ENCODE measurements around the gene BMS1.
"Not testable (repeated sequence)": the region's sequence is repeated elsewhere in the genome, so short reads cannot be mapped to it uniquely, and the experiment has no call there.

The BMS1 gene

DNA sequence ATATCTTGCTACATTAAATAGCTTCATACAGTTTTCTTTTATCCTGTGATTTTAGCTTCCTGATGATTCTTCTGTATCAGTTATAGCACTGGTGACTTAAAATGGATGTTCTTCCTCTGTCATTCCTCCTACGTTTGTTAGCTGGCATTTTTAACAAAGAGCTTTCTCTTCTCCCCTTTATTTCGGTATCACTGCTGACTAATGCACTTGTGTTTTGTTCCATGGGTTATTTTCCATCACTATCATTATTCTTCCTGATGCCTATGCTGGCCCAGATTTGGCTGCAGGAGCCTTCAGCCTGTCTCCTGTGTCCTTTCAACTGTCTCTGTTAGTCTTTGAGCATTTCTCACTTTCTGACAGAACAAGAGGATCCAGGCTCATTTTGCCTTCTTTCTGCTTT lies 13.1 kb downstream of the BMS1 start:
- DNase-seq (ENCODE audit: low read depth in 2 of 2, low spot score in 1 of 2), result no peak

DNA sequence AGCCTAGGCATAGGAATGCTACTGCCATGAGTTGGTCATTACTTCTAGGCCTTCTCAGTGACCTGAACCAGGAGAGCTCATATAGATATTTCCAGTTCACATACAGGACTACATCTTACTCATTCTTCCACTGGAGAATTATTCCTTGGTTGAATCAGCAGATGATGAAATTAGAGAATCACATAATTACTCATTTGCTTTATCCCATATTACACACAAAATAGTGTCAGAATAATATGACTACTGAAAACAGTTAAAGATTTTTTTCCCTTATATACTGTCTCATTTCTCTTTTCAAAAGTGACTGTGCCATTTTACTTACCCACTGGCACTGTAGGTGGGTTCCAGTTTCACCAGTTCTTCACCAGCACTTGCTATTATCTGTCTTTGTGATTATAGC lies 18.5 kb downstream of the BMS1 start:
- DNase-seq (ENCODE audit: low read depth in 2 of 2, low spot score in 1 of 2), result no peak

DNA sequence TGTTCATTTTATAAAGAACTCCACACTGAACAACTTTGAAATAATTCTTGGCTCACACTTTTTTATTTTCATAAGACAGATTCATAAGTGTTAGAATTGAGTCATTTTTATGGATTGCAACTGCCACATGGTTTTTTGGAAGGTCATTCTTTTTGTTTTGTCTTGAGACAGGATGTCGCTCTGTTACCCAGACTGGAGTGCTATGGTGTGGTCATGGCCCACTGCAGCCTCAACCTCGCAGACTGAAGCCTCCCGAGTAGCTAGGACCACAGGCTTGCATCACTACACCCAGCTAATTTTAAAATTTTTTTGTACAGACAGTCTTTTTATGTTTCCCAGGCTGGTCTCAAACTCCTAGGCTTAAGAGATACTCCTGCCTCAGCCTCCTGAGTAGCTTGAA lies 20.3 kb downstream of the BMS1 start:
- no peak for DNase-seq (ENCODE audit: low read depth in 2 of 2, low spot score in 1 of 2)

DNA sequence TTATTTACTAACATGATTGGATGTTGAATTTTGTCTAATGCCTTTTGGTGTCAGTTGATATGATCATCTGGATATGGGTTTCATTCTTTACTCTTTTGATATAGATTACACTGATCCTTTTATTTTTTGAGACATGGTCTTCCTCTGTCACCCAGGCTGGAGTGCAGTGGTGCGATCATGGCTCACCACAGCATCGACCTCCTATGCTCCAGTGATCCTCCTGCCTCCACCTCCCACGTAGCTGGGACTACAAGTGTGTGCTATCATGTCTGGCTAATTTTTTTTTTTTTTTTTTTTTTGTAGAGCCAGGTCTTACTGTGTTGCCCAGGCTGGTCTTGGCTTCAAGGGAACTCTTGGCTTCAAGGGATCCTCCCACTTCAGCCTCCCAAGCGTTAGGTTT lies 27.1 kb downstream of the BMS1 start:
- DNase-seq (ENCODE audit: low read depth in 2 of 2, low spot score in 1 of 2), result no peak

DNA sequence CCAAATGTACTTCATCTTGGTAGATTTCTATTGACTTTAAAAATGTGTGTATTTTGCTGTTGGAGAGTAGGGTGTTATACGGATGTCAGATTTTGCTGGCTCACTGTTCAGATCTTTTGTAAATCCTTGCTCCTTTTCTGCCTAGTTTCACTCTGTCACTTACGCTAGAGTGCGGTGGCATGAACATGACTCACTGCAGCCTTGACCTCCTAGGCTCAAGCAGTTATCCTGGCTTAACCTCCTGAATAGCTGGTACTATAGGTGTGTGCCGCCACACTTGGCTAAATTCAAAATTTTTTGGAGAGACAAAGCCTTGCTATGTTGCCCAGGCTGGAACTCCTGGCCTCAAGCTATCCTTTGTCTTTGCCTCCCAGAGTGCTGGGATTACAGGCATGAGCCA lies 29.4 kb downstream of the BMS1 start:
- no peak for DNase-seq (ENCODE audit: low read depth in 2 of 2, low spot score in 1 of 2)

DNA sequence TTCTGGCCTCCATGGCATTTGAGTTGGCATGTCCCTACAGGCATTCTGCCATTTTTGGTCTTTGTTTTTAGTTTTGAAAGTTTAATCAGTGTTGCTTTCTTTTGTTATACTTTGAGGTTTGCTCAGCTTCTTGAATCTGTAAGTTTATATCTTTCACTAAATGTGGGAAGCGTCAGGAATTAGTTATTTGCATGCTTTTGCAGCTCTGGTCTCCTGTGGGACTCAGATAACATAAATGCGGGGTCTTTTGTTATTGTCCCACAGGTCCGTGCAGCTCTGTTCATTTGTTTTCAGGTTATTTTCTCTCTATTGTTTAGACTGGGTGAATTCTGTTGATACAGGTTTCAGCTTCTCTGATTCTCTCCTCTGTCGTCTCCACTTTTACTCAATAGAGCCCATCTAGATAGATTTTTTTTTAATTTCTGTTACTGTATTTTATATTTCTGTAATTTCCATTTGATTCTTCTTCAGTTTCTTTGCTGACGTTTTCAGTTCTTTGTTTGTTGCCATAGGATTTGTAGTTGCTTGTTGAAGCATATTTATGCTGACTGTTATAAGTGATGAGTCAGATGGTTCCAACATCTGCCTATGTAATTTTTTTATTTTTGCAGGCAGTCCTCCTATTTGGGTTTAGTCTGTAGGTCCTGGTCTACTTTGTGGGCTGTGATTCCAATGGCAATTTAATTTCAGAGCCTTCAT lies 31.5 kb downstream of the BMS1 start:
- DNase-seq (ENCODE audit: low read depth in 2 of 2, low spot score in 1 of 2), result not testable (repeated sequence)

DNA sequence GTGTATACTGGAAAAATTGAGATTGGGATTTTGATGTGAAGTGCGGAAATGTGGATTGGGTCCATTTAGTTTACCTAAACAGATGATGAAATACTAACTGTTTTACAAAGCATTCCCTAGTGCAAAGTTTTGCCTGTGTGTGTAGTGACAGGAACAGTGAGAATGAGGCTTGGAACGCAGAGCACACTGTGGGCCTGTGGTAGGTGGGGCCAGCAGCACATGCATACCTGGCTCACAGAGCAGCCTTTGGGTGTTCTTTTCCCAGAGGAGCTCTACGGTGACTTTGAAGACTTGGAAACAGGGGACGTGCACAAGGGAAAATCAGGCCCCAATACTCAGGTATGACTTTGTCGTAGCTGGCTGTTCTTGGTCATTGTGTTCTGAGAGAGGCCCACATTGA lies 33.7 kb downstream of the BMS1 start:
- not testable (repeated sequence) for DNase-seq (ENCODE audit: low read depth in 2 of 2, low spot score in 1 of 2)

DNA sequence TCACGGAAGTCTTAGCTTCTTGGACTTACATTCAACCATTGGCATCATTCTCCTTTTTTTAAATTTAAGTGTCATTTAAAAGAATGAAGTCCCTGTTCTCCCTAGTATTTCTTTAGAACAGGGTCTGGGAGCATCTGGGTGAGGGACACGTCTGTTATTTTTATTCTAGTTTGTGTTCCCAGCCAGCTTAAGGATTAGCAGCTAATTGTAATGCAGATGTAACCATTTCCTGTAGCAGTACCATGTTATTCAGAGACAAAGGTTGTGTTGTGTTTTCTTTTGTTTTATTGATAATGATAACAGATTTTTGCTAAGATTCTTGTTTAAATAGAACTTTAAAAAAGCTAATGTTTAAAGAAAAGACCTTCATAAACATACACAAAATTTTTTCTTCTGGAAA lies 34.3 kb downstream of the BMS1 start:
- no peak for DNase-seq (ENCODE audit: low read depth in 2 of 2, low spot score in 1 of 2)

DNA sequence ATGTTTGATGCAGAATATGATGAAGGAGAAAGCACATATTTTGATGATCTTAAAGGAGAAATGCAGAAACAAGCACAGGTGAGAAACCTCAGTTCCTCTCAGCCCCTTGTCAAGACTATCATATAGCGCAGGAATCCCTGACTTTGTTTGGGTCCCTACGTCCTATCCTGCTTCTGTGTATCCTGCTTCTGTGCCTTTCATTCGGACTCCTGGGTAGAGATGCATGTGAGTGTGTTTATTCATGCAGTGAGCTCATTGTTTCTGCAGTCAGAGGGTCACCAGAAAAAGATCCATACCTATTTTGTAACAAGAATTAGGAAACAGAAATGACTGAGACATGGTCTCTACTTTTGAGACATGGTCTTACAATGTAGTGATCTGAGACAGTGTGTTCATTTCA lies 34.8 kb downstream of the BMS1 start:
- DNase-seq (ENCODE audit: low read depth in 2 of 2, low spot score in 1 of 2), result not testable (repeated sequence)

DNA sequence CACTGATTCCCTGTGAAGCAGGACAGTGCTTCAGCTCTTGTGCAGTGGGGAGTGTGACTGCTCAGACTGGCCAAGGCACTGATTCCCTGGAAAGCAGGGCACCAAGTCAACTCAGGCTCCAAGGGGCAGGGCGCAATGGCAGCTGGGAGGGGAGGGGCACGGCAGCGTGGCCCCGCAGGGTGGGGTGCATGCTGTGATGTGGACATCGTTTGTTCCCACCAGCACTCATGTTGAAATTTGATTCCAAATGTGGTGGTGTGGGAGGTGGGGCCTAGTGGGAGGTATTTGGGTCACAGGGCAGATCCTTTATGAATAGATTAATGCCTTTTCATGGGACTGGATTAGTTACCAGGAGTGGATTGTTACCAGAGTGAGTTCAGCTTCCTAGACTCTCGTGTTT lies 44.2 kb downstream of the BMS1 start:
- not testable (repeated sequence) for DNase-seq (ENCODE audit: low read depth in 2 of 2, low spot score in 1 of 2)

DNA sequence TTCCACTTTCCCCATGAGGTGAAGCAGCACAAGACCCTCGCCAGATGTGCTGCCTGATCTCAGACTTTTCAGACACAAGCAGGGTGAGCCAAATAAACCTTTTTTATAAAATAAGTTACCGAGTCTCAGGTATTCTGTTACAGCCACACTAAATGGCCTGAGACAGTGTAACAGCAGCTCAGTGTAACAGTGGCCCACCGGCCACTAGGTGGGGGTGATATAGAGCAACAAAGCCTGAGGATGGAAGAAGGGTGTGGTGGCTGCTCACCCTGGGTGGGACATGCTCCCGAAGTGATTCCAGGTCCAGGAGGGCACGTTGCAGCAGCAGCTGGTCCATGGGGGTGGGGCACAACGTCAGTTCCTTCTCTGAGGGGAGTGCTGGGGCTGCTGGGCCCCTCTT lies 44.6 kb downstream of the BMS1 start:
- DNase-seq (ENCODE audit: low read depth in 2 of 2, low spot score in 1 of 2), result no peak

DNA sequence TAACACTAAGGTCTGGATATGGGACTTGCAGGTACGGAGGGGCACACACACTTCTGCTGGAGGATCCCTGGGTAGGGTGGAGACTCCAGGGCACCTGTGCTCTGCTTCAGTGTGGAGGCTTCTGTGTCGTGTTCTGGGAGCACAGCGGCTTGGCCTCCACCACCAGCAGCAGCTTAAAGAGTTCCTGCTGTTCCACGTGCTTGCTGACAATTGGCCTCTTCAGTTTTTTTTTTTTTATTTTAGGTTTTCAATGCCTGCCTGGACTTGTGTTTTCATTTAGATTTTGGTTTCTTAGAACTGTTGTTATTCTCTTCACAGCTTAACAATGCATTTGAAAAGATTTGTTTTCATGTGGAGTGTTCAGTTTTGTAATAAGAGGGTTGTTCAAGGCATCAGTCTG lies 45.8 kb downstream of the BMS1 start:
- not testable (repeated sequence) for DNase-seq (ENCODE audit: low read depth in 2 of 2, low spot score in 1 of 2)

DNA sequence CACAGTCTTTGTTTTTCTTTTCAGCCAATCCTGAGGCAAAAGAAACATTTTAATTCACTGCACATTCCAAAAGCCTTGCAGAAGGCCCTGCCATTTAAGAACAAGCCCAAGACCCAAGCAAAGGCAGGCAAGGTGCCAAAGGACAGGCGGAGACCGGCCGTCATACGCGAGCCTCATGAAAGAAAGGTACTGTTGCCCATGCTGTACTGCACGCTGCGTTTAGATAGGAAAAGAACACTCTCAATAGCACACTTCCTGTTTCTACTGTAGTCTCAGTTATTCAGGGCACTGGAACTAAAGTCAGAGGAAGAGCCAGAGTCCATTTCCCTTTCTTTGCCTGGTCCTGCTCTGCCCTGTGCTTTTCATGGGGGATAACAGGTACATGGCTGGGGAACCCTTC lies 47.6 kb downstream of the BMS1 start:
- no peak for DNase-seq (ENCODE audit: low read depth in 2 of 2, low spot score in 1 of 2)

DNA sequence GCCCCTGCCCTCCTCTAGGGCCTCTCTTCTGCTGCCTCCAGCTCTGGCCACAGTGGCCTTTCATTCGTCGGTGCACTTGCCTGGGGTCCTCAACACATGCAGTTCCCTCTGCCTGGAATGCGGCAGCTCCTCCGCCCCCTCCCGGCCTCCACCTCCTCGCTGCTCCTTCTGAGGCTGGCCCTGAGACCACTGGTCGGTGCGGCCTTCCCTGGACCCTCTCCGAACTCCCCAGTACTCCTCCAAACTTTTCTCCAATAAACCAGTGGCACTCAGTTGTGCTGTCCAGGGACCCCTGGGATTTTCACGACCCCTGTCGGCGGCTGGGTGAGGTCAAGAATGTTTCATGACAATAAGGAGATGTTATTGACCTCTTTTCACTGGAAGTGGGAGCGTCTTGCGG lies 53.5 kb downstream of the BMS1 start:
- DNase-seq (ENCODE audit: low read depth in 2 of 2, low spot score in 1 of 2), result no peak

DNA sequence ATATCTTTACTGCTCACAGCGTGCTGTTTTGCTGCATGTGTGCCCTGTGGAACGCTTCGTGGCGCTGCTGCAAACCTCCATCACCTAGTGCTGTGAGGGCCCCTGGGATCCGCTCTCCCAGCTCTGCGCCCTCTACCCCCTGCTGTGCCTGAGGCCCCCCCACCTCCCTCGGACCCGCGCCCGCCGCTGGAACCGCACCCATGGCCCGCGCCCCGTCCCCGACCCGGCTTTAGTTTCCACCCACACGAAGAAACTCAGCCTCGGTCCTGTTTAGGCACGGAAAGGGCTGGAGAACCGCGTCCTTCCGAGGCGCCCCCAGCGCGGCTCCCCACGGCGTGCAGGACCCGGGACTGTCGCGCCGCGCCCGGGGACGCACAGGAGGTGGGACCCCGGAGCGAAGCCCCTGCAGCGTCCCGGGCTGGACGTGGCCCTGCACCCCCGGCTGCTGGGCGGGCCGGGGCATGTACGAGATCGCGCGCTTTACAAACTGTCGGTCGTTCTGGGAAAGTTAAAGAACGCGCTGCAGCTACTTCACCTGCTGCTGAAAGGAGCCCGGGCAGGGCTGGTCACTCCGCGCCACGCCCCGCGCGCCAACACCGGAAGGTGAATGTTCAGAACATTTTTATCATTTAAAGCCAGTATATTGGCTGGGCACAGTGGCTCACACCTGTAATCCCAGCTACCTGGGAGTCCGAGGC lies 54.3 kb downstream of the BMS1 start:
- DNase-seq (ENCODE audit: low read depth in 2 of 2, low spot score in 1 of 2), result no peak

DNA sequence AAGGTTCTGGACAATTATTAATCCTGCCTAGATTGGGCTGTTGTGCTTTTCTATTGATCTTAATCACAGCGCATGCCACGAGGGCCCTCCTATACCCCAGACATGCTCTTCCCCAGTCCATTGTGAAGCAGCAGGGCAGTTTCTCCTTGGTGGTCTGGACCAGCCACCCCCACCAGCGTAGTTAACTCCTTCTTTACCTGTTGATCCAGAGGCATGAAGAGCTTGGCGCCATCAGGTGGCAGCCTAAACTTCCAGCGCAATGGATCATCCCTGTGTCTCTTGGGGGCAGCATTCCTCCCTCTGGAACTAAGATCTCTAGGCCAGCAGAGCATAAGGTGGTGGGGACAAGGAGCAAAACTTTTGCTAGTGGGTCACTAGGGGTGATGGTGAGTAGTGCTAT lies 62.2 kb downstream of the BMS1 start:
- DNase-seq (ENCODE audit: low read depth in 2 of 2, low spot score in 1 of 2), result not testable (repeated sequence)

DNA sequence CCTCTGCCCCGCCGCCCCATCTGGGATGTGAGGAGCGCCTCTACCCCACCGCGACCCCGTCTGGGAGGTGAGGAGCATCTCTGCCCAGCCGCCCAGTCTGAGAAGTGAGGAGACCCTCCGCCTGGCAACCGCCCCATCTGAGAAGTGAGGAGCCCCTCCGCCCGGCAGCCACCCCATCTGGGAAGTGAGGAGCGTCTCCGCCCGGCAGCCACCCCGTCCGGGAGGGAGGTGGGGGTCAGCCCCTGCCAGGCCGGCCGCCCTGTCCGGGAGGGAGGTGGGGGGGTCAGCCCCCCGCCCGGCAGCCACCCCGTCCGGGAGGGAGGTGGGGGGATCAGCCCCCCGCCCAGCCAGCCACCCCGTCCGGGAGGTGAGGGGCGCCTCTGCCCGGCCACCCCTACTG lies 64.7 kb downstream of the BMS1 start:
- not testable (repeated sequence) for DNase-seq (ENCODE audit: low read depth in 2 of 2, low spot score in 1 of 2)

DNA sequence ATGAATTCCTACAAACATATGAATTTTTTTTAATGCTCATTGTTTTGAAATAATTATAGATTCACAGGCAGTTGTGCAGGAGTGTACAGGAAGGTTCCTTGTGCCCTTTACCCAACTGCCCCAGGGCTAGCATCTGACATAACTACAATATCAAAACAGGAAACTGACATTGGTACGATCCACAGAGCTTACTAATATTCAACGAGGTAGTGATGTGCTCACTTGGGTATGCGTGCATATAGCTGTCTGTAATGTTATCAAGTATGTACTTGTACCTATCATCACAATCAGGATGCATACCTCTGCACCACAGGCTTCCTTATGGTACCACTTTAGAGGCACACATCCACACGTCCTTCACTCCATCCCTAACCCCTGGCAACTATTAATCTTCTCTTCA lies 68.3 kb downstream of the BMS1 start:
- DNase-seq (ENCODE audit: low read depth in 2 of 2, low spot score in 1 of 2), result no peak

DNA sequence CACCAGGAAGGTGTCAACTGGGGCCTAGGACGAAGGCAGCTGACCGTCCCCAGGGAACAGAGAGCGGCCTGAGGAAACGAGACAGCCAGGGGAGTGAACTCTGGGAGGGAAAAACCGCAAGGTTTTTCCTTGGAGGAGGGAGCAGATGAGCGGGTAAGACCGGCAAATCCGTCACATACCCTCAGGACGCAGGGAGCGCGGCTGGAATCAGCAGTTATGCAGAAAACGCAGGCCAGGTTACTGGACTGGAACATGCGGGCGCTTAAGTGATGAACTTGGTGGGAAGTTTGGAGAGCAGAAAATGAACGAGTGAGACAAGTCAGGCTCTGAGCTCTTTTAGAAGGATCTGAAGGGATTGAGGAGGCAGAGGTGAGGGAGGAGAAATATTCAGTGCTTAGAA lies 76.7 kb downstream of the BMS1 start:
- no peak for DNase-seq (ENCODE audit: low read depth in 2 of 2, low spot score in 1 of 2)

DNA sequence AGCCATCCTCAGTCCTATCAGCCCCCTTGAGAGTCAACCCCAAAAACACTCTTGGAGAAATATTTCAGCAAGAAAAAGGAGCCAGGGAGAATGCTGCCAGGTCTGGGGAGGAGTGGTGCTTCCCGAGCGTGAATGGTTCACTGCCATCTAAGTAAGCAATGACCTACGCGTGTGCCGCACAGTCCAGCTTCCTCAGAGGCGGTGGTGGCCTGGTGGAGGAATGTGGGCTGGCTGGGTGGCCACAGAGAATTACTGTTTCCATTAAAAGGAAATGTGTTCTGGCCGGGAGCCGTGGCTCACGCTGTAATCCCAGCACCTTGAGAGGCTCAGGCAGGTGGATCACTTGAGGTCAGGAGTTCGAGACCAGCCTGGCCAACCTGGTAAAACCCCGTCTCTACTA lies 77.4 kb downstream of the BMS1 start:
- not testable (repeated sequence) for DNase-seq (ENCODE audit: low read depth in 2 of 2, low spot score in 1 of 2)

DNA sequence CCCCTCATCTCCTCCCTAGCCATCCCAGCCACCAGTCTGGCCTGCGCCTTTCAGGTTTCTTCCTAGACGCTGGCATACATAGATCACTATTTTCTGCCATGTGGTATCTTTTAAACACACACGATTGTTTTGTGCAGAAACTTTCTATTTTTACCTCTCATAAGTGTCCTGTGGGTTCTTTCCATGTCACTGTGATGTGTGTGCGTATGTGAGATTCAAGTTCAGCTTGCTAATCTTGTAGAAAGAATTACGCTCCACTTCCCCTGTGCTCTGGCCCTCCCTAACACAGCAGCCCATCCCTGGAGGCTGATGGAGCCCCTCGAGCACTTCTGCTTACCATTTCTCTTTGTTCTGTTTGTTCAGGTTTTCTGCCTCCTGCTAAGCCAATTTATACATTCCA lies 80.2 kb downstream of the BMS1 start:
- DNase-seq (ENCODE audit: low read depth in 2 of 2, low spot score in 1 of 2), result not testable (repeated sequence)

DNA sequence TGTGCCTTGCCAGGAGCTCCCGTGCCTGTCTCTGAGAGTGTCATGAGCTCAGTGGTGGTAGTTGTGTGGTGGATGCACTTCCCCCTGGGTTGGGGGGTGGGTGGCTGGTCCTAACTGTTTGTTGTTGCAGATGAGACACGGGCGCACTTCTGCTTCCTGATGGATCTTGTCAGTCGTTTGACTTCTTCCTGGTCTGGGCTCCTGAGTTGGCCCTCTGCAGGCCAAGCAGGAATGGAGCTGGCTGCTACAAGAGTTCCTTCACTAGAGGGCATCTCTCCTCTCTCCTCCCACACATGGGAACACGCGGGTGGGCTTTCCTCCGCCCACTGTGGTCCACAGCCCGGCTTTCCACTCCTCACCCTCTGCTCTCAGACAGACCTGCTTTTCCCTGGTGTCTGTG lies 82.0 kb downstream of the BMS1 start:
- no peak for DNase-seq (ENCODE audit: low read depth in 2 of 2, low spot score in 1 of 2)

DNA sequence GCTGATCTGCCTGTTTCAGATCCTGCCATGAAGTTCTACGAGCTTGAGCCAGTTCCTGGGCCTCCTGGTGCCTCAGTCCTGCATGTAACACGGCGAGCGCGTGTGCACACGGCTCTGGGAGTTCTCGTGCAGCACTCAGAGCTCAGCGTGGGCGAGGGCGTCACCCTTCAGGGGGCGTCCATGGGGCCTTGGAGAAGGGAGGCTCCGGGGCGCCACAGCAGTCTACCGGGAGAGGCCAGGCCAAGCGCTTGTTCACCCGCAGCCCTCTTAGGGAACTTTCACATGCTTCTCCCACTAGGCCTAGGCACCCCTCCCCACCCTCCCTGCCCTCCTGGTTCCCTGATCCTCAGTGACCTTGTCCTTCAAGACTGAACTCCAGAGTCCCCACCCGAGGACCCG lies 83.1 kb downstream of the BMS1 start:
- DNase-seq (ENCODE audit: low read depth in 2 of 2, low spot score in 1 of 2), result no peak
